K562 (cell line): ENCODE data around the gene ZSWIM1. TPM values are rescaled to one million over a fixed set of nuclear protein-coding genes. Genes with fewer than 3 reads are reported as not detected.

Source experiments
- CEBPB ChIP-seq: fragments of 450-650 bp; IDR thresholded peaks from 2 replicates; pipeline ENCODE4 v1.6.1; 2016; ENCODE audit warnings: missing genetic modification characterization, missing compliant biosample characterization
- EP400 ChIP-seq: fragments of 450-650 bp; IDR thresholded peaks from 2 replicates; pipeline ENCODE4 v1.6.1; 2017; ENCODE audit warnings: antibody characterized with exemption, mild to moderate bottlenecking, moderate library complexity
- PCBP2 ChIP-seq: fragments of 200-400 bp; formaldehyde crosslinking; IDR thresholded peaks from 2 replicates; pipeline ENCODE4 v1.6.1; 2018; ENCODE audit warnings: low read length, low read depth, mild to moderate bottlenecking, moderate library complexity; ENCODE audit not compliant: poor library complexity, severe bottlenecking
- PHF21A ChIP-seq: fragments of 450-650 bp; IDR thresholded peaks from 2 replicates; pipeline ENCODE4 v1.6.1; 2017; ENCODE audit warnings: low read depth, borderline replicate concordance
- POU5F1 ChIP-seq: fragments of 150-350 bp; IDR thresholded peaks from 2 replicates; pipeline ENCODE4 v1.6.1; 2014; ENCODE audit warnings: borderline replicate concordance, low read length, low read depth, mild to moderate bottlenecking; ENCODE audit not compliant: partially characterized antibody
- TSC22D4 ChIP-seq: fragments of 450-650 bp; IDR thresholded peaks from 2 replicates; pipeline ENCODE4 v1.6.1; 2016; ENCODE audit warnings: missing genetic modification characterization, missing biosample characterization, control low read depth
- YBX1 ChIP-seq: fragments of 450-650 bp; IDR thresholded peaks from 2 replicates; pipeline ENCODE4 v1.7.1; 2016; ENCODE audit warnings: mild to moderate bottlenecking
- ZC3H8 ChIP-seq: fragments of 450-650 bp; IDR thresholded peaks from 2 replicates; pipeline ENCODE4 v1.6.1; 2017
- ZNF699 ChIP-seq: fragments of 250-450 bp; sonication (Bioruptor Pico); IDR thresholded peaks from 2 replicates; pipeline ENCODE4 v1.8.0; 2021; ENCODE audit warnings: mild to moderate bottlenecking, moderate library complexity; ENCODE audit not compliant: insufficient replicate concordance
- polyA plus RNA-seq, 8 experiments: library from polyadenylated mRNA; depleted of rRNA in 4 of 8; stranded (reverse) in 5 of 8; unstranded in 3 of 8; fragments of >200 nt; fragmentation: Nextera tagmentation in 2 of 8; fragmentation: Illumina TruSeq in 1 of 8; extraction: Ambion mirVana in 2 of 8; extraction: Trizol in 1 of 8; gene quantifications; 2 replicates each; pipeline versions ENCODE4 v1.2.1 to v1.2.3, GENCODE V29; 2011 to 2014; ENCODE audit warnings: inconsistent platforms in 1 of 8, missing spikeins in 1 of 8
- total RNA-seq, 7 experiments: library from RNA; depleted of rRNA in 6 of 7; stranded (reverse); fragments of >200 nt in 6 of 7; fragmentation: Illumina TruSeq in 2 of 7; extraction: Trizol in 2 of 7; gene quantifications; 2 replicates each; pipeline versions ENCODE4 v1.2.1 to v1.2.3, GENCODE V29; 2011 to 2021; ENCODE audit warnings: low replicate concordance in 1 of 7
- TF ChIP-seq, protein P1 (sequence below): fragments of 450-650 bp; IDR thresholded peaks from 2 replicates; pipeline ENCODE4 v1.6.1; 2018; ENCODE audit warnings: mild to moderate bottlenecking, low read depth; ENCODE audit not compliant: partially characterized antibody
- TF ChIP-seq, protein P2 (sequence below): fragments of 150-350 bp; IDR thresholded peaks from 2 replicates; pipeline ENCODE4 v1.6.1; 2014; ENCODE audit warnings: low read depth, mild to moderate bottlenecking, low read length, borderline replicate concordance
- TF ChIP-seq, protein P3 (sequence below): IDR thresholded peaks from 2 replicates; pipeline ENCODE4 v1.6.1; 2011; ENCODE audit not compliant: insufficient read length; ENCODE audit errors: extremely low read depth

Gene ZSWIM1
- total and polyA plus RNA-seq, 9 of the 15 experiments (the other 6 are each of a cell fraction or from before 2014, with no cell fraction given), result 2.5 to 15.6 (median 9.5) TPM

DNA sequence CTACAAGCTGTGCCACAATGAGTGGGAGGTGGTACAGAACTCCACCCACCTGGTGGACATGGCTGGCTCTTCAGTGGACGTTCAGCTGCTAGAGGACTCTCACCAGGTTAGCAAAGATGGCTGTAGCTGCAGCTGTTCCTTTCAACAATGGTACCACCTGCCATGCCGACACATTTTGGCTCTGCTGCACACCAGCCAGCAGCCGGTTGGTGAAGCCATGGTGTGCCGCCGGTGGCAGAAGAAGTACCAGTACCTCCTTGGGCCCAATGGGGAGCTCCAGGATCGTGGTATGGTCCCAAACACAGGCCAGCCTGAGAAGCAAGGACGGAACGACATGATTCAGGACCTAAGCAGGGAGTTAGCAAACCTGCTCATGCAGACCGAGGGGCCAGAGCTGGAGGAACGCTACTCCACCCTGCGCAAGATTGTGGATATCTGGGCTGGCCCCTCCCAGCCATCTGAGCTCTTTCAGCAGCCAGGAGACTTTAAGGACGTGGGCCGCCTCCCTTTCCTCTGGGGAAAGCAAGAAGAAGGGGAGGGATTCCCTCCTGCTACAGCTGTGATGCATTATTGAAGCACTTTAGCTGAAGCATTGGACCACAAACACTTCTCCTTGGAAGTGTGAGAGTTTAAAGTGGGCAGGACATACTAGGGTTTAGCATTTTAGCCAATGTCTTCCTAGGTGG lies 2.8 kb upstream of the ZSWIM1 start (continued):
- TF ChIP-seq PCBP2 (no peak), POU5F1 (no peak), YBX1 (no peak), PHF21A (no peak), ZNF699 (CRISPR knock-in tag) (no peak), ZC3H8 (no peak), EP400 (no peak), CEBPB (no peak), TSC22D4 (tag) (no peak)
- TF ChIP-seq, protein P1, sequence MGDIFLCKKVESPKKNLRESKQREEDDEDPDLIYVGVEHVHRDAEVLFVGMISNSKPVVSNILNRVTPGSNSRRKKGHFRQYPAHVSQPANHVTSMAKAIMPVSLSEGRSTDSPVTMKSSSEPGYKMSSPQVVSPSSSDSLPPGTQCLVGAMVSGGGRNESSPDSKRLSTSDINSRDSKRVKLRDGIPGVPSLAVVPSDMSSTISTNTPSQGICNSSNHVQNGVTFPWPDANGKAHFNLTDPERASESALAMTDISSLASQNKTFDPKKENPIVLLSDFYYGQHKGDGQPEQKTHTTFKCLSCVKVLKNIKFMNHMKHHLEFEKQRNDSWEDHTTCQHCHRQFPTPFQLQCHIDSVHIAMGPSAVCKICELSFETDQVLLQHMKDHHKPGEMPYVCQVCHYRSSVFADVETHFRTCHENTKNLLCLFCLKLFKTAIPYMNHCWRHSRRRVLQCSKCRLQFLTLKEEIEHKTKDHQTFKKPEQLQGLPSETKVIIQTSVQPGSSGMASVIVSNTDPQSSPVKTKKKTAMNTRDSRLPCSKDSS, result no peak
- TF ChIP-seq, protein P2, sequence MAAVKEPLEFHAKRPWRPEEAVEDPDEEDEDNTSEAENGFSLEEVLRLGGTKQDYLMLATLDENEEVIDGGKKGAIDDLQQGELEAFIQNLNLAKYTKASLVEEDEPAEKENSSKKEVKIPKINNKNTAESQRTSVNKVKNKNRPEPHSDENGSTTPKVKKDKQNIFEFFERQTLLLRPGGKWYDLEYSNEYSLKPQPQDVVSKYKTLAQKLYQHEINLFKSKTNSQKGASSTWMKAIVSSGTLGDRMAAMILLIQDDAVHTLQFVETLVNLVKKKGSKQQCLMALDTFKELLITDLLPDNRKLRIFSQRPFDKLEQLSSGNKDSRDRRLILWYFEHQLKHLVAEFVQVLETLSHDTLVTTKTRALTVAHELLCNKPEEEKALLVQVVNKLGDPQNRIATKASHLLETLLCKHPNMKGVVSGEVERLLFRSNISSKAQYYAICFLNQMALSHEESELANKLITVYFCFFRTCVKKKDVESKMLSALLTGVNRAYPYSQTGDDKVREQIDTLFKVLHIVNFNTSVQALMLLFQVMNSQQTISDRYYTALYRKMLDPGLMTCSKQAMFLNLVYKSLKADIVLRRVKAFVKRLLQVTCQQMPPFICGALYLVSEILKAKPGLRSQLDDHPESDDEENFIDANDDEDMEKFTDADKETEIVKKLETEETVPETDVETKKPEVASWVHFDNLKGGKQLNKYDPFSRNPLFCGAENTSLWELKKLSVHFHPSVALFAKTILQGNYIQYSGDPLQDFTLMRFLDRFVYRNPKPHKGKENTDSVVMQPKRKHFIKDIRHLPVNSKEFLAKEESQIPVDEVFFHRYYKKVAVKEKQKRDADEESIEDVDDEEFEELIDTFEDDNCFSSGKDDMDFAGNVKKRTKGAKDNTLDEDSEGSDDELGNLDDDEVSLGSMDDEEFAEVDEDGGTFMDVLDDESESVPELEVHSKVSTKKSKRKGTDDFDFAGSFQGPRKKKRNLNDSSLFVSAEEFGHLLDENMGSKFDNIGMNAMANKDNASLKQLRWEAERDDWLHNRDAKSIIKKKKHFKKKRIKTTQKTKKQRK, result no peak
- TF ChIP-seq, protein P3, sequence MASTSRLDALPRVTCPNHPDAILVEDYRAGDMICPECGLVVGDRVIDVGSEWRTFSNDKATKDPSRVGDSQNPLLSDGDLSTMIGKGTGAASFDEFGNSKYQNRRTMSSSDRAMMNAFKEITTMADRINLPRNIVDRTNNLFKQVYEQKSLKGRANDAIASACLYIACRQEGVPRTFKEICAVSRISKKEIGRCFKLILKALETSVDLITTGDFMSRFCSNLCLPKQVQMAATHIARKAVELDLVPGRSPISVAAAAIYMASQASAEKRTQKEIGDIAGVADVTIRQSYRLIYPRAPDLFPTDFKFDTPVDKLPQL, result no peak
